ENCODE results near the gene PXT1. TPM values are rescaled to one million over a fixed set of nuclear protein-coding genes. Genes with fewer than 3 reads are reported as not detected.
"Not testable (repeated sequence)": the region's sequence is repeated elsewhere in the genome, so short reads cannot be mapped to it uniquely, and the experiment has no call there.

The PXT1 gene
- polyA plus RNA-seq, 3 donors = 0.10 TPM; not detected in 2

DNA sequence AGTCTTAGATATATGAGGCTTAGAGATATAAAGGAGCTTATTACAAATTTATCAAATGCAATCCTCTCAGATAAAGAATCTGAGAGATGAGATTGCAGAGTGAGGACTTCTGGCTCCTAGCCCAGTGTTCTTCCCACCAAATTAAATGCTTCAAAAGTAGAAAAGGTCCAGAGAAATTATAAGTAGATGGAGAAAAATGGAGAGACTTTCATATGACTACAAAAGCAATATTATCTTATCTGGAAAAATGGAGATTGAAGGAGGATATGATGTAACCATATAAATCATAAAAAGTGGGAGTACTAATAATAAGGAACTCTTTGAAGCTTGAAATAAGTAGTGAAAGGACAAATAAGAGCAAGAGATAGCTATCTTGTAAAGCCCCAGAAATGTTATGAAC lies 3.0 kb upstream of the PXT1 start:
- no peak for DNase-seq (ENCODE audit: low read depth in 3 of 3, low spot score in 2 of 3)

DNA sequence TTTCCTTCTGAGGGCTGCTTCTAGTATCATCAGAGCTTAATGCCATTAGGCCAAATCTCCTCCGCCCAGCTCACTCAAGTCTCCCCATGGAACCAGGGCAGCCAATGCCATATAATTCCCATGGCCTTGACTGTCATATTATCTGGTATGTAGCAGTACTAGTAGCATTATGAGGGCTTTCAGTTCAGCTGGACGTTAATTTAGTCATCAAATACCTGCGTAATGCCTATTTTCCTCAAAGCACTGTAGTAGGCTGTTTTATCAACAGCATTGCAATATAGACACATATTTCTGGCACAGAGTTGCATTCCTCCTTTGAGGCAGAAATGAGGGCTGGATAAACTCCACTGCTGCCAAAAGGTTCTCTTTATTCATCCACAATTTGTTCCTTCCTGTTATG lies 1.8 kb upstream of the PXT1 start:
- DNase-seq (ENCODE audit: low read depth in 3 of 3, low spot score in 2 of 3) = no peak

DNA sequence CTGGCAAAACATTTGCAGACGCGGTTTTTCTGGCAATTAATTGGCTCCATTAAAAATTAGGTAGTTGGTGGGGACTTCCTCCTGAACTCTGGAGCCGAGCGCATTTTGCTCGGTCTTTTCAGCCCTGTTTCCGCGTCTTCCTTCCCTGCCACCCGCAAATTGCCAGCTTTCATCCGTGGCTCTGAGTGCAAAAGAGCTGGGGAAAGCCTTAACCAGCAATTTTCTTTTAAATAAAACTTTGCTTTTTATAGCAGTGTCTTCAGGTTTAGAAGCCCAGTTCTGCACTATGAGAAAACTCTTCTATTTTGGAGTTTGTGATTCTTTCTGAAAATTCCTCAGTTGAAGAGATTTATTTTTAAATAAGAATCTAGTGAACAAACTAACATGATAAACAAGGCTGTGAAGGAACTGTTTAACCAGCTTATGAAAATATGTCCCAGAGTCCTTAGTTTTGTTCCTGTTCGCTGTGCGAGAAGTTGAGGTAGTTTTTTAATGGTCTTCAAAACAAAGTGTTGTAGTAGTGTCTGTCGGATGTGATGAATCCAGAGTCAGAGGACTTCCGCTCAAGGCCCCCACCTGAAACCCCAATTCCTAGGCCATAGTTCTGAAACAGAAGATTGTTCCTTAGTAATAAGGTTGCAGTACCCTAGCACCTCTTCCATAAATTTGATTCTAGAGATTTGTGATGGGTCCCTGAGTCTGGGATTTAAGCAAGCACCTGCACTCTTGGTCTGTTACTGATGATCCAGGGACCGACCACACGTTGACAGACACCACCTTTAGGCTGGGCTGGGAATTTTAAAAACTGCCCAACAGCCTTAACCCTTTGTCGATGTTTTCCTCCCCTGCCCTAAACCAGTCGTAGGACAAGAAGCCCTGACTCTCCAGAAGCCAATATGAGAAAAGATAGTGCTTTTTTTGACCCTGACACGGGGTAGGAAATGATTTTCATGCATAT lies 1.1 kb upstream of the PXT1 start:
- DNase-seq (ENCODE audit: low read depth in 3 of 3, low spot score in 2 of 3) = no peak

DNA sequence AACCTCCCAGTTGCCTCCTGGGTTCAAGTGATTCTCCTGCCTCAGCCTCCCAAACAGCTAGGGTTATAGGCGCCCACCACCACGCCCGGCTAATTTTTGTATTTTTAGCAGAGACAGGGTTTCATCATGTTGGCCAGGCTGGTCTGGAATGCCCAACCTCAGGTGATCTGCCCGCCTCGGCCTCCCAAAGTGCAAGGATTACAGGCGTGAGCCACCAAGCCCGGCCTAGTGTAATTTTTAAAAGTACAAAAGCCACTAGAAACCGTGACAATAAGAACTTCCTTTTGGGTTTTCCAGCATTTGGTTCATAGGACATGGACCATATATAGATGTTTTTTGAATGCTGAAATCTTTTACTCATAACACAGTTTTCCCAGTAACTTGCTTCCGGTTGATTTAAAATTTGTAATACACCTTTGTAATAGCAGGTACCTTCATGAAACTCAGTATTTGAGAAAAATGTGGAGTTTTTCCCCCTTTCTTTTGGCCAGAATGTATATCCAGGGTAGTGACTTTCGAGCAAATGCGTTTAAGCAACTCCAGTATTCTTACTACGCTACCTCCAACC lies 467 bp downstream of the PXT1 start:
- DNase-seq (ENCODE audit: low read depth in 3 of 3, low spot score in 2 of 3) = no peak

DNA sequence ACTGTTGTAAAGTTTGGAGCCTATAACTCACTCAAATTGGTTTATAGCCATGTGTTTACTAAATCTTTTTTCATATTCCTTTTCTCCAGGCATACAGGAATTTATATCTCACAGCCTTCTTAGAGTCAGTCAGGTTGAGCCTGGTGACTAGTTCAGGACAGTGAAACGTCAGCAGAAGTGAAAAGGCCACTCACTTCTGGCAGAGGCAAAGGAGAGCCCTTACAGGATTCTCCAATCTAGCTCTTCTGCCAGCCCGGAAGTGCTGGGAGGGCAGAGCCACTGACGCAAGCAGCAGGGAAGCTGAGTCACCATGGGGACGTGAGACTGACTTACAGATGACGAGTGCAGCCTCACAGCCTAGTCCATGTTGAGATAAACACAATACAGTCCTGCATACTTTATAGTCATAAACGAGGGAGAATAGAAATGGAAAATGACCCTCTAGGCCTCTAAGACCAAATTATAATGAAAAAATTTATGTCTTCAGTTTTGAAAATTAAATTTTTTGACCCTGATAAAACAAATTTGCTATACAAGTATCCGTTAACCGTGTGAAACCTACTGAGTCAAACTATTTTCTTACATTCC lies 1.3 kb downstream of the PXT1 start:
- no peak for DNase-seq (ENCODE audit: low read depth in 3 of 3, low spot score in 2 of 3)

DNA sequence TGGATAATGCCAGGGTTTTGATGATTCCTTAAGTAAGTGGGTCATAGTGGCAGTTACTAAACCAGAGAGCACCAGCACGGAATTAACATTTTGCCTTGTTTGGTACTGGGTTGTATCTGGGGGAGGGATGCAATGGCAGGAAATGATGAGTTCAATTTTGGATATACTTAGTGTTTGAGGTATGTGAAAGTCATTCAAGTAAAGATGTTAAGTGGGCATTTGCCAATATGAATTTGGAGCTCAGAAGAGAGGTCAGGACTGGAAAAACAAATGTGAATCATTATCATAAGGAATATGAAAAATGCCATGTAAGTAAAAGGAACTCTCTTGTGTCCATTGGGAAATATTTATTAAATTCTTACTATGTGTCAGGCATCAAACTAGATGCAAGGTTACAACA lies 6.2 kb downstream of the PXT1 start:
- no peak for DNase-seq (ENCODE audit: low read depth in 3 of 3, low spot score in 2 of 3)

DNA sequence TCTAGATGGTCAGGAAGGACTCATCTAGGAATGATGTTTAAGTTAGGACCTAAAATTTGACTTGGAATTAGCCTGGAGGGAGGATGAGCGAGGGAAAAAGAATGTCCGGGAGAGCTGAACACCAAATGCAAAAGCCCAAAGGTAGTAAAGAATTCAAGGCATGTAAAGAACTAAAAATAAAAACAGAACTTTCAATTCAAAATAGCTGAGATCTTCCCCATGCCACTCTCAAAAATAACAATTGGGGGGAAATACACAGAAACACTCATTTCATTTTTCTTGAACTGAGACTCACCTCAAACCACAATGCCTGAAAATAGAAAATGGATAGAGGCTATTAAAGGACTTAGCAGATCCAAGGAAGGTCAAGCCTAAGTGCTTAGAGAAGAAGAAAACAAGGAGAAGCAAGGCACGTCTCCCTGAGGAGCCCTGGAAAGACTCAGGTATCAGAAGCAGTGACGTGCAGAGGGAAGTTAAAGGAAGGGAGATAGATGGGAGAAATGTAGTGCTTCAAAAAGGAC lies 10.4 kb downstream of the PXT1 start:
- DNase-seq (ENCODE audit: low read depth in 3 of 3, low spot score in 2 of 3) = no peak

DNA sequence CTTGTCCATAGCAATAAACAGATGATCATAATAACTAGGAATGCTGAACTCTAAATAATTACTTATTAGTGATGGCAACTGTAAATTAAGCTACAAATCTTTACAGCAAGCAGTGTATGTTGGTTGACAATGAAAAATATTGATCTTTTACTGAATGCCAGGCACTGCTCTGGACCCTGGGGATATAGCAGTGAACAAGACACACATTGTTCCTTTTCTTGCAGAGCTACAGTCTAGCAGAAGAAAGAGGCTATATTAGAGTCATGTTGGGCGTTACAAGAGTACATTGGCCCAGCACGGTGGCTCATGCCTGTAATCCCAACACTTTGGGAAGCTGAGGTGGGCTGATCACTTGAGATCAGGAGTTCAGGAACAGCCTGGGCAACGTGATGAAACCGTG lies 11.5 kb downstream of the PXT1 start:
- DNase-seq (ENCODE audit: low read depth in 3 of 3, low spot score in 2 of 3) = no peak

DNA sequence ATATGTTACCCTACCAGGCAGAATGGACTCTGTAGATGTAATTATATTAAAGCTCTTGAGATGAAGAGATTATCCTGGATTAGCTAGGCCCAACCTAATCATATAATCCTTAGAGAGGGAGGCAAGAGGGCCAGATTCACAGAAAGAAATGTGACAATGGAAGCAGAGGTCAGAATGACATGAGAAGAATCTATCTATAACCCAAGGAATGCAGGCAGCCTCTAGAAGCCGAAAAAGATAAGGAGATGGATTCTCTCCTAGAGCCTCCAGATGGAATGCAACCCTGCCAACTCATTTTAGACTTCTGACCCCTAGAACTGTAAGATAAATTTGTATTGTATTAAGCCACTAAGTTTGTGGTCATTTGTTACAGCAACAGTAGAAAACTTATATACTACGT lies 12.3 kb downstream of the PXT1 start:
- DNase-seq (ENCODE audit: low read depth in 3 of 3, low spot score in 2 of 3) = no peak

DNA sequence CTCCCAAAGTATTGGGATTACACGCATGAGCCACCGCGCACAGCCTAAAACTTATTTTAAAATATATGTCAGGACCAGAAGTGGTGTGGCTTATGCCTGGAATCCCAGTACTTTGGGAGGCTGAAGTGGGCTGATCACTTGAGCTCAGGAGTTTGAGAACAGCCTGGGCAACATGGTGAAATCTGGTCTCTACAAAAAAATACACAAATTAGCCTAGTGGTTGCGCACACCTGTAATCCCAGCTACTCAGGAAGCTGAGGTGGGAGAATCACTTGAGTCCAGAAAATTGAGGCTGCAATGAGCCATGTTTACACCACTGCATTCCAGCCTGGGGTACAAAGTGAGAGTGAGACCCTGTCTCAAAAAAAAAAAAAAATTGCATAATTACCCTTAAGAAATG lies 13.7 kb downstream of the PXT1 start:
- no peak for DNase-seq (ENCODE audit: low read depth in 3 of 3, low spot score in 2 of 3)

DNA sequence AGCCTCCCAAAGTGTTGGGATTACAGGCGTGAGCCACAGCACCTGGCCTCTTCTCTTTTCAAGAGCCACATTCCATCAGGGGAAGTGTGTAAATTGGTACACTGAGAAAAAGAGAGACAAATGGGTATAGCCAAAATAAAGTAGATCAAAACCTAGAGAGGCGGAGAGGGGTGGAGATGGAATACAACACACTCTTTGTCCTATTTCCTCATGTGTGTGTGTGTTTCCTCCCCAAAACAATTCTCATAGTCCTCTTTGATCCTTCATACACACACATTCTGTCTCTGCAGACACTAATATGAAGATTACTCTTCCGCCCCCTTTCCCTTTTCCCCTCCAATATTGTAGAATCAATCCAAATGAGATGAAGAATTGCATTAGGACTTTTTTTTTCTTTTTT lies 16.0 kb downstream of the PXT1 start:
- DNase-seq (ENCODE audit: low read depth in 3 of 3, low spot score in 2 of 3) = no peak

DNA sequence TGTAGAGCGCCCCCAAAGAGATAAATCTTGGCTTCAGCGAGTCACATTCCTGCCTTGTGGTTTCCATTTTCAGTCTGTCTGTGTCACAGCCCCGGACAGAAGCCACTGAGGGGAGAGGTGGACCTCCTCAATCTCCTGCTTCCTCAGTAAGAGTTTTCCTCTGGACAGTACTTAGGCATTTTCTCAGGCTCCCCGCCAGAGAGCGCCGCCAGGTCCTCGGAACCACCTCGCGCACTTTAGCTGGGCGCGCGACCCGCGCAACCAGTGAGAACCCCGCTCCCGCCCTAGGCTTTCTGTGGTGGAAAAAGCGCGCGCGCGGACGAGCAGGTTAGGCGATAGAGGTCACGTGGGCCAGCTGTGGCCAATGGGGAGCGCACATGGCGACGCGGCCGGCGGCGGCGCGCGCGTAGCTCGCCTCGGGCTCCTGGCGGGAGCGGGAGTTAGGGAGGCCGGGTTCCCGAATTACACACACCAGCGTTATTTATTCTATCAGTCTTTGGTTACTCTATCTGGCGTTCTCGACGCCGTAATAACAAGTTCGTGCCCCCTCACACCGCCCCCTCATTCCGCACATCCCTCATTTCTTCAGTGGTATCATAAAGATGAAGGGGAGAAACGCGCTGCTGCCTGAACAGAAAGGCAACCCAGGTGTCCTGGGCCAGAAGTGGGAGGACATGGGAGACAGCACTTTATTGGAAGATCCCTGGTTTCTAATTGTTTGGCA lies 19.4 kb downstream of the PXT1 start:
- peak; percentile 89 to 98 (median 94) for DNase-seq (ENCODE audit: low read depth in 3 of 3, low spot score in 2 of 3)

DNA sequence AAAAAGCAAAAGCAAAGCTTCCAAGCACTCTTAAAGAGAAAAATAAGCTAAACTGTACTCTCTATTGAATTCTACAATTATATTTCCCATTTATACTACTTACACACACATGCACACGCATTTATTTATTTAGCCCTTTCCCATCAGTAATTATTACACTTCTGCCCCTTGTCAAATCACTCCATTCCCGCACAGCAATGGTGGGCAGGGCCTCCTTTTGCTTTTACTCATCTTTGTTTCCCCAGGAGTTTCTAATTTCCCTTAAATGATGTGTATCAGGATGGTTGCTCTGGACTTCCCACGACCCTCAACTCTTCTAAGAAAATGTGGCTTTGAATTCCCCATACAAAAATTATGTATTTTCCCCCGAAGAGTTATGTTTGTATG lies 19.9 kb downstream of the PXT1 start:
- DNase-seq (ENCODE audit: low read depth in 3 of 3, low spot score in 2 of 3) = no peak

DNA sequence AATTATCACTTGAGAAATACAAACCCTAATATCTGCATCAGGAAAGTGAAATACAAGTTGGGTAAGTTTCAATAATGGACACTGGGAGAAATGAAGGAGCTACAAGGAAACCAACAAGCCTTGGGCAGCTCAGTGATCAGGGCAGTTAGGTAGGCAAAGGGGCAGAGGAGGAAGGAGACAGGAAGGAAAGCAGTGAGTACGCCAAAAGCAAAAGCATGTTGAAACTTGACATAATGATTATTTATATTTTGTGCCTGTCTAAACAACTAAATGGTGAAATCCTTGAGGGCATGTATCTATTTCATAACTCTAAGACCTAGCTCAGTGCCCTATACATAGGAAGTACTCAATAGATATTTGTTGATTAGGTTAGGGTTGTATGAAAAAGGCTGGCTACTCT lies 23.3 kb downstream of the PXT1 start:
- DNase-seq (ENCODE audit: low read depth in 3 of 3, low spot score in 2 of 3) = no peak

DNA sequence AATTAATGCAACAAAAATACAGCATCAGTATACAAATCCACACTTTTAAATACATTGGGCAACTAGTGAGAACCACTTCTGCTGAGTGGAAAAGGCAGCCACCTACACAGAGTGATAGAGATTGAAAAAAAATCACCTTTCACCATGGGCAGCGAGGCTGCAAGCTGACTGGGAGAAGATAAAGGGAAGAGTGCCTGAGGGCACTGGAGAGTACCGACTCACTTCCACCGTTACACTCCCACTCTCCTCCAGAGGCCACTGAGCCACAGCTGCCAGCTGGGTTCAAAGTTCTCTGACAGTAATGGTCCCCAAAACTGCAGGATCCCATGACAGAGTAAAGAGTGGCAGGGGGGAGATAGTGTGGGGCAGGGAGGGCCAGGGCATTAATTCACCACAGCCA lies 24.1 kb downstream of the PXT1 start:
- no peak for DNase-seq (ENCODE audit: low read depth in 3 of 3, low spot score in 2 of 3)

DNA sequence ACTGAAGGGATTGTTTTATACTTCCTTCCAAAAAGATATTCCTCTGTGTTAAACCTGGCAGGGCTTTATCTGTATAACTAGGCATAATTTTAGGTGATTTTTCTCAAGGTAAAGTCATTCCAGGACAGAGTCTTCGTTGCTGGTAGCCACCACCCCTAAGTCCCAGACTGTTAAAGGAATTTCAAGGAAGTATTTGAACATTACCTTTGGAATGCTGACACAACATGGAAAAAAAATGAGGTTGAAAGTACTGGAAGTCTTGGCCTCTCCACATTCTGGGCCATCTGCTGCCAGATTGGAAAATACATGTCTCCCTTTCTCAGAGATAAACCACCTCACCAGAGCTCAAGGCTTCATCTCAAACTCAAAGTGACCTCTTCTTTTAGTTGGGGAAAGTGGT lies 28.2 kb downstream of the PXT1 start:
- DNase-seq (ENCODE audit: low read depth in 3 of 3, low spot score in 2 of 3) = no peak

DNA sequence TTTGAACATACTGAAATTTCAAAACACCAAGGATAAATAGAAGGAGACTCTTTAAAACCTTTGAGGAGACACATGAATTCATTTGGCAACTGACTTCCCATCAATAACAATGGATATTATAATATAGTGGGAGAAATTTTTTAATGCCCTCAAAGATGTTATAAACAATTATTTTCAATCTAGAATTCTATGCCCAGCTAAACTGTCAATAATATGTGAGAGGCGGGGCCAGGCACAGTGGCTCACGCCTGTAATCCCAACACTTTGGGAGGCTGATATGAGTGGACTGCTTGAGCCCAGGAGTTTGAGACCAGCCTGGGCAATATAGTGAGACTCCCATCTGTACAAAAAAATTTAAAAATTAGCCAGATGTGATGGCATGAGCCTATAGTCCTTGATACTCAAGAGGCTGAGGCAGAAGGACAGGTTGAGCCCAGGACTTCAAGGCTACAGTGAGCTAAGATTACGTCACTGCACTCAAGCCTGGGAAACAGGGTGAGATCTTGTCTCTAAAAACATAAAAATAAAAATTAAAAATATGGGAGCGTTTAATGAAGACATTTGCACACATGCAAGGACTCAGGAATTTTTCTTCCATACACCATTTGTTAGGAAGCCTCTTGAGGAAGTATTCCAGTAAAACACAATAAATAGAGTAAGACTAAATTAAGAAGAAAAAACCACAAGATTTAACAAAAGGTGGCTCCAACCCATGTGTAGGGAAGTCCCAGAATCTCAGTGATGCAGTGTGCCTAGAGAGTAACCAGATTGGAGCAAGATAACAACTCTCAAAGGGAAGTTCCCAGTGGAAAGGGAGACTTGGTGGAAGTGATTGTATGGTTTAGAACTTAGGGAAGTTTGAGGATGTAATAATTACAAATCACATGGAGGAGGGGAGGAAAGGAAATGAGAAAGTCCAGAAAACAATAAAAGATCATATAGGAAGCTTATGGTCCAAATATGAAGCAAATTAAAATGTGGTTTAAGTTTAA lies 28.9 kb downstream of the PXT1 start:
- no peak for DNase-seq (ENCODE audit: low read depth in 3 of 3, low spot score in 2 of 3)

DNA sequence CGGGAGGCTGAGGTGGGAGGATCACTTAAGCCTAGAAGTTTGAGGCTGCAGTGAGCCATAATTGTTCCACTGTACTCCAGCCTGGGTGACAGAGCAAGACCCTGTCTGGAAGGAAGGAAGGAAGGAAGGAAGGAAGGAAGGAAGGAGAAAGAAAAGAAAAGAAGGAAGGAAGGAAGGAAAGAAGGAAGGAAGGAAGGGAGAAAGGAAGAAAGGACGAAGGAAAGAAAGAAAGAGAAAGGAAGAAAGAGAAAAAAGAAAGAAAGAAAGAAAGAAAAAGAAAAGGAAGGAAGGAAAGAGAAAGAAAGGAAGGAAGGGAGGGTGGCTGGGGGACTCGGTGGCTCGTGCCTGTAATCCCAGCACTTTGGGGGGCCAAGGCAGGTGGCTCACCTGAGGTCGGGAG lies 32.9 kb downstream of the PXT1 start:
- not testable (repeated sequence) for DNase-seq (ENCODE audit: low read depth in 3 of 3, low spot score in 2 of 3)

DNA sequence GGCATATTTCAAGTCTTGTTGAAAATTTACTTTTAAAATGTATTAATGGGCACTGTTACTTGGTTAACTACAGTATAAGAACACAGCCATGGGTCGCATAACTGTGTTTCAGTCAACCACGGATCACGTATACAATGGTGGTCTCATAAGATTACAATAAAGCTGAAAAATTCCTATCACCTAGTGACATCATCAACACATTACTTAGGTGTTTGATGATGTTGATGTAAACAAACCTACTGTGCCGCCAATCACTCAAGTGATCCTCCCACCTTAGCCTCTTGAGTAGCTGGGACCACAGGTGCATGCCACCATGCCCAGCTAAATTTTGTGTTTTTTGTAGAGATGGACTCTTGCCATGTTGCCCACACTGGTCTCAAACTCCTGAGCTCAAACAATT lies 38.5 kb downstream of the PXT1 start:
- DNase-seq (ENCODE audit: low read depth in 3 of 3, low spot score in 2 of 3) = no peak

DNA sequence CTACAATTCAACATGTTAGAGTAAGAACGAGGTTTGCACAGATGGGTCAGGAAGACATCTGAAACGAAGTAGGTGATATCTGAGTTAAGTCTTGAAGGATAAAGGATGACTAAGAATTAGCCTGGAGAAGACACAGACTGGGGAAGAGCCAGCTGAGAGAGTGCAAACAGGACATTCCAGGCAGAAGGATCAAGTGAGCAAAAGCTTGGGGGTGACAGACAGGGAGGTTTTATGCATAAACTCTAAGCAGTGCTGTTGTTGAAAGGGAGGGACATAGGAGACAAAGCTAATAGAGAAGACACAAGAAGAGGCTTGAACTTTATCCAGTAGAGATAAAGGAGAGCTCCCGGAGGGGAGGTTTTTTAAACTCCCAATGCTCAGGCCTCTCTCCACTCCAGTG lies 40.2 kb downstream of the PXT1 start:
- DNase-seq (ENCODE audit: low read depth in 3 of 3, low spot score in 2 of 3) = no peak
